ENCODE data around the gene EIF4G3.
"Not testable (repeated sequence)": the region's sequence is repeated elsewhere in the genome, so short reads cannot be mapped to it uniquely, and the experiment has no call there.

The EIF4G3 gene

GRCh38 chr1:20851791-20852190, 324.9 kb downstream of the EIF4G3 start:
- not testable (repeated sequence) for DNase-seq

DNA sequence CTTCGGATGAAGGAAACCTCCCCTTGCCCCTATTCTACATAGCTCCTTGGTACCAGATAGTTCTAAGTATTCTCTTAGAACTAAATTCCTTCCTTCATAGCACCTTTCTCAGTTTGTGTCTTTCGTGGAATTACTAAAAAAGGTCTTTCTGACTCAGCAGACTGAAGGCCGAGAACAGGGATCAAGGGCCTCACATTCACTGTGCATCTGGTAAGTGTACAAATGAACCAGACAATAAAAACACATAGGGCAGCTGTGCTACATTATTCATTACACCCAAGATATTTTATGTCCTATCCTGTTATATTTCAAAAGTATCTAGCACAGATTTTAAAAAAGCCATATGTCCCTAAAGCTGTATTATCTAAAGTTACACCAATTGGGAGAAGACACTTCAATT, 326.7 kb downstream of the EIF4G3 start:
- DNase-seq, result no peak

DNA sequence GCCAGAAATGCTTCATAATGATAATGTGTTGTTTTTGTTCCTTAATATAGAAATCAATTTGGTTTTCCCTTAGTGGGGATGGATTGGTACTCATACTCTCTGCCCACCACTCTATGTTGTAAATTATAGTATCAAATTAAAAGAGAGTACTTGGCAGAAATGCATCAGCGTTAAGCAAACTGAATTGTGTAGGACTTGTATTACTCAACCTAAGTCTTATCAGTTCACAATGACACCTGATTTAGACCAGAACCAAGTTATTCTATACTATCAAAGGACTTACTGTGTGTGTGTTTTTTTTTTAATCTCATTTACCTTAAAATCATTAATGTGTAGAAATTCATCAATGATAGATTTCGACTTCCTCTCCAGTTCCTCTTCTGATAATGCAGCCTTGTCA, 327.6 kb downstream of the EIF4G3 start:
- no peak for DNase-seq

DNA sequence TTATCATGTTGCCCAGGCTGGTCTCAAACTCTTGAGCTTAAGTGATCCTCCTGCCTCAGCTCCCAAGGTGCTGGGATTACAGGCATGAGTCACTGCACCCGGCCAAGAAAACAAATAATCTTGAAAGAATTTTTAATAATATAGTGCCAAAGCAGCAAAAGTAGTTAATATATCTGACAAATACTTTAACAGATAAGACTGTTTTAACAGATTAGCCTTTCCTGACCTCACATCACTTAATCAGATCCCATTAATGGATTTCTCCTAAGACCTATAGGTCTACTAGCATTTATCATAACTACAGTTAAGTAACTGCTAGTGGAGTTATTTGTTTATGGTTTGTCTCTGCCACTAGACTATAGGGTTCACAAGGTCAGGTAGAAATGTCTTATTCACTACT, 328.5 kb downstream of the EIF4G3 start:
- DNase-seq, result no peak

- no peak for DNase-seq
Measured at GRCh38 chr1:20847611-20848080, 329.1 kb downstream of the EIF4G3 start.

DNA sequence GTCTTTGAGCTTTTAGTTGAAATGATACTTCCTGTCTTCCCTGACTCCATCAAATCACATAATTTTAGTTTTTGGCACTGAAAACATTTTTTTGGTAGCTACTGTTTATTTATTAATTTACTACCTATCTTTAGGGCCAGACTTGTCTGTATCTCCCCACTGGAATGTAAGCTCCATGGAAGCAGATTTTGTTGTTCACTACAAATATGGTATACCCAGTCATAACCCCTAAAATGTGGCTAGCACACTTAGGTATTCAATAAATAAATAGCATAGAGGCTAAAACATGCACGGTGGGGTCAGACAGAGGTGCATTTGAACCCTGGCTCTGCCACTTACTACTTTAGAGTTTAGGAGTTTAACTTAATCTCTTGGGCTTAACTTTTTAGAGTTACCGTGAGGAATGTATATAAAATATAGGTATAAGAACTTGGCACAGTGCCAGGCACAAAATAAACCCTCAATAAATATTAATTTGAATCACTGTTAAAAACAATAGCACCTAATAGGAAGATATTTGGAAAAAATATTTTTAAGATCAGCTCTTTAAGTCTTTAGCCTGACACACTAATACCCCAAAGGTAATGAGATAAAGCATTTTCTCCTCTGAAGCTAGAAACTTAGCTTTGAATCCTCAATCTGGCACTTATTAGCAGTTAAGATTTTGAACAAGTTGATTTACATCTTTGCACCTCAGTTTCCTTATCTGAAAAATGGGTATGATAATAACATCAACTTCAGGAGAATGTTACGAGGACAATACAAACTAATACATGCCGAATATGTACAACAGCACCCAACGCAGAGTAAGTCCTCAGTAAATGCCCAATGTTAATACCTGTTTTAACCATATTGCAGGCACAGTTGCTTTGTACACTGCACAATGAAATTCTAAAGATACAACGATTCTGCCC, 330.0 kb downstream of the EIF4G3 start:
- DNase-seq, result no peak

- no peak for DNase-seq
Measured at GRCh38 chr1:20840731-20841130, 336.0 kb downstream of the EIF4G3 start.

- DNase-seq, result no peak
Measured at GRCh38 chr1:20837554-20838192, 339.0 kb downstream of the EIF4G3 start.

DNA sequence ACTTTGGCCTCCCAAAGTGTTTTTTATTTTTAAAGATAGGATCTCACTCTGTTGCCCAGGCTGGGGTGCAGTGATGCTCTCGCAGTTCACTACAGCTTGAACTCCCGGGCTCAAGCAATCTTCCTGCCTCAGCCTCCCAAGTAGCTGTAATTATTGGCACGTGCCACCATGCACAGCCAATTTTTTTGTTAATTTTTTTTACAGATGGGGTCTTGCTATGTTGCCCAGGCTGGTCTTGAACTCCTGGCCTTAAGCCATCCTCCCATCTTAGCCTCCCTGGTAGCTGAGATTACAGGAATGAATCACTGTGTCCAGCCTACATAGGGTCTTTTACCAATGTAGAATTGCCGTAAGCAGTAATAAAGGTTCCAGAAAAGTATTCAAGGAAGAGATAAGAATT, 340.5 kb downstream of the EIF4G3 start:
- no peak for DNase-seq

- DNase-seq, result no peak
Measured at GRCh38 chr1:20834780-20835179, 341.9 kb downstream of the EIF4G3 start.

DNA sequence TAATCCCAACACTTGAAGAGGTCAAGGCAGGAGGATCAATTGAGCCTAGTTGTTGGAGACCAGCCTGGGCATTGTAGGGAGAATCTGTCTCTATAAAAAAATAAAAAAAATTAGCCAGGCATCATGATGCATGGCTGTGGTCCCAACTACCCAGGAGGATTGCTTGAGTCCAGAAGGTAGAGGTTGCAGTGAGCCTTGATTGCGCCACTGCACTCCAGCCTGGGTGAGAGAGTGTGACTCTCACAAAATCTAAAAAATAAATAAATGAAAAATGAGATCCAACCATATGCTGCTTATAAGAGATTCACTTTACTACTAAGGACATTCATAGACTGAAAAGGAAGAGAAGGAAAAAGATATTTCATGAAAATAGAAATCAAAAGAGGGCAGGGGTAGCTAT, 342.5 kb downstream of the EIF4G3 start:
- no peak for DNase-seq

DNA sequence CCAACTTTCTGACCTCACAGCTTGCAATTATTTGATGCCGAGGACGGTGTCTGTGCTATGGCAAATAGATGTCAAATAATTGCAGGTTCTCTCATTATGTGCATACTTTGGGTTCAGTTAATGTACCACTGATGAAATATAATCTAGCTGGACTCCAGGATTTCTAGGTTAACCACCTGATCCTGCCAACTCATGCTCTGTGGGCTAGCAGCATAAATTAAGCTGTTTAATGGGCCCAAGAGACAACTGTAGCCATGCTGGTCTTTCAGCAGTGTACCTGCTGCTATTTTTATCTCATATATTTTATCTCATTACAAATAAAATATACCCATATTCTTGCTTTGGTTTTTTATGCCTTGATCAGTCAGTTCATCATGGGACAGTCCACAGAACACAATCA, 346.3 kb downstream of the EIF4G3 start:
- DNase-seq, result no peak

- DNase-seq, result no peak
Measured at GRCh38 chr1:20829946-20830345, 346.8 kb downstream of the EIF4G3 start.

- DNase-seq, result no peak
Measured at GRCh38 chr1:20829531-20829930, 347.2 kb downstream of the EIF4G3 start.

- no peak for DNase-seq
Measured at GRCh38 chr1:20823845-20824244, 352.9 kb downstream of the EIF4G3 start.

- DNase-seq, result no peak
Measured at GRCh38 chr1:20821466-20821865, 355.2 kb downstream of the EIF4G3 start.

DNA sequence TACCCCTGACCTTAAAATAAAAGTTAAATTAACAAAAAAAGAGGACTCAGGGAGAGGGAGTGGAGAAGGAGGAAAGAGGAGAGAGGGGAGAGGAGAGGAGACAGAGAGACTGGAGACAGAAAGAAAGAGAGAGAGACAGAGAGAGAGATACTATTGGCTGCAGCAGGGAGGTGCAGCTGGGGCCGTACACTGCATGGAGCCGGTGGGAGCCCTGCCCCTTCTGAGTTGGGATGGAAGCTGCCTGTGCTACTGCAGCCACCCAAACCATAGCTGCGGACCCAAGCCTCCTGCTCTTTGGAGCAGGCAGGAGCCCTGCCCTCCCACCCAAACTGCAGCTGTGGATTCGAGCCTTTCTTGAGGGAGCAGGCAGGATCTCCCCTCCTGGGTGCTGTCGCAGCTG, 356.9 kb downstream of the EIF4G3 start:
- no peak for DNase-seq

DNA sequence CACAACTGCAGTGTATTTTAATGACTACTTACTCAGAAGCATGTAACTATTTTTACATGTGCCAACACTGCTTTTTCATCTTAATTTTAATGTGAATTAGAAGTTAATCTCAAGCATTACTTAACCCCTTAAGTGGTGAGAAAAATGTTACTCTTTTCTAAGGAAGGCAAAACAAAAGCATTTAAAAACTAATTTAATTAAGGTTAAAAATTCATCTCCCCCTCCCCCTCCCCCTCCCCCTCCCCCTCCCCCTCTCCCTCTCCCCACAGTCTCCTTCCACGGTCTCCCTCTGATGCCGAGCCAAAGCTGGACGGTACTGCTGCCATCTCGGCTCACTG, 362.2 kb downstream of the EIF4G3 start:
- no peak for DNase-seq

GRCh38 chr1:20811916-20812315, 364.8 kb downstream of the EIF4G3 start:
- no peak for DNase-seq

DNA sequence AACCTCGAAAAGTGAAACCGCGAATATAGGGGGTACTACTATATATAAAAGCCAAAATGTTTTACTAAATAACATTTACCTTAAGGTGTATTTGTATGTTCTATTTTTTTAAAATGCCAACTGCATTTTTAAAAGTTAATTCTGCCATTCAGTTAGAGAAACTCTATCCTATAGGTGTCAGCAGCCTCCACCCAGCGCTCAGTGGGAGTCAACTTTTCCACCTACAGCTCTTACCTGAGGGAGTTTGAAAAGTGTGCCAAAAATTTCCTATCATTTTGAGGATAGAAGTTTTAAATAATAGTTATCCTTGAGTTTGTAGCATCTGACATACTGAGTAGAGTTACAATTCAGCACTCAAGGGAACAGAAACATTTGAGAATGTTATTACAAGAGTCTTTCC, 383.5 kb downstream of the EIF4G3 start:
- no peak for DNase-seq

- no peak for DNase-seq
Measured at GRCh38 chr1:20792196-20792595, 384.5 kb downstream of the EIF4G3 start.

DNA sequence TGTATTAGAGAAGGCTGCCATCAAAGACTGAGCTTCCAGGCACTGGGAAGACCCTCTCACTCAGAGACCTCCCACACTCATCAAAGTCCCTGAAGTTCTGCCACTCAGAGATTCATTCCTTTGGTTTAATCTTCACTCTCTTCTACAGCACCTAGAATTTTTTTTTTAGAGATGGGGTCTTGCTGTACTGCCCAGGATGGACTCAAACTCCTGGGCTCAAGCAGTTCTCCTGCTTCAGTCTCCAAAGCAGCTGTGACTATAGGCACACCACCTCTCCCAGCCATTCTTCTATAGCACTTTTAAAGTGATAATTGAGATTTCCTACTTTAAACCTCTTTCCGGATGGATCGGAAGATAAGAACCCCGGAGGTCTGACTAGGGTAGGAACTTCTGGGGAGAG, 385.9 kb downstream of the EIF4G3 start:
- no peak for DNase-seq

- DNase-seq, result not testable (repeated sequence)
Measured at GRCh38 chr1:20789598-20789997, 387.1 kb downstream of the EIF4G3 start.

All from NCI-H187 (cell line).